H1 (cell line): Measurements from ENCODE around the gene SLC35F1. TPM values are rescaled to one million over a fixed set of nuclear protein-coding genes. Genes with fewer than 3 reads are reported as not detected.

Source experiments
- BACH1 ChIP-seq: IDR thresholded peaks from 2 replicates; pipeline ENCODE4 v1.6.1; 2012; ENCODE audit warnings: low read length, improper control_type of control experiment
- CHD7 ChIP-seq: fragments of 300-600 bp; sonication (generic); IDR thresholded peaks from 2 replicates; pipeline ENCODE4 v1.7.1; 2012; ENCODE audit warnings: low read length, moderate library complexity, mild to moderate bottlenecking, inconsistent platforms; ENCODE audit not compliant: insufficient replicate concordance
- EZH2 ChIP-seq: fragments of 200-600 bp; sonication (generic); IDR thresholded peaks from 2 replicates; pipeline ENCODE4 v1.7.1; 2012; ENCODE audit warnings: low read depth, mild to moderate bottlenecking, moderate library complexity, low read length, inconsistent platforms; ENCODE audit not compliant: severe bottlenecking
- GTF2F1 ChIP-seq: IDR thresholded peaks from 2 replicates; pipeline ENCODE4 v1.6.1; 2012; ENCODE audit warnings: low read depth, low read length, improper control_type of control experiment, borderline replicate concordance
- HDAC6 ChIP-seq: IDR thresholded peaks from one replicate; pipeline ENCODE4 v1.7.1; 2012; ENCODE audit warnings: low read depth, mild to moderate bottlenecking, inconsistent platforms, low read length, moderate library complexity
- NANOG ChIP-seq: IDR thresholded peaks from 2 replicates; pipeline ENCODE4 v1.6.1; 2011; ENCODE audit warnings: low read length, low read depth, mild to moderate bottlenecking, inconsistent platforms; ENCODE audit not compliant: insufficient read depth, poor library complexity, severe bottlenecking
- NRF1 ChIP-seq: IDR thresholded peaks from 2 replicates; pipeline ENCODE4 v1.6.1; 2011; ENCODE audit warnings: mild to moderate bottlenecking, low read depth, low read length, improper control_type of control experiment
- SAP30 ChIP-seq: fragments of 300-600 bp; sonication (generic); IDR thresholded peaks from 2 replicates; pipeline ENCODE4 v1.7.1; 2012; ENCODE audit warnings: low read length, moderate library complexity, mild to moderate bottlenecking, inconsistent platforms; ENCODE audit not compliant: insufficient read depth, insufficient replicate concordance
- SRF ChIP-seq: IDR thresholded peaks from 2 replicates; pipeline ENCODE4 v1.6.1; 2011; ENCODE audit warnings: mild to moderate bottlenecking, low read depth, low read length, moderate library complexity
- TEAD4 ChIP-seq: IDR thresholded peaks from 2 replicates; pipeline ENCODE4 v1.6.1; 2012; ENCODE audit warnings: low read depth, low read length, inconsistent platforms, mixed read lengths
- polyA plus RNA-seq, 7 experiments: library from polyadenylated mRNA; depleted of rRNA in 3 of 7; stranded (reverse) in 5 of 7; unstranded in 2 of 7; fragments of >200 nt in 5 of 7; fragments of 200-250 nt in 2 of 7; gene quantifications; 1 replicate in 5 of 7; 2 replicates in 1 of 7; 4 replicates in 1 of 7; pipeline versions ENCODE4 v1.2.1 to v1.2.3, GENCODE V29; 2011 to 2013; ENCODE audit warnings: missing spikeins in 2 of 7, mixed read lengths in 2 of 7
- total RNA-seq: library from RNA; stranded (reverse); fragmentation: NEBNext Ultra II Directional; extraction: Animal tissue kit (Norgen Biotek cat#: 25700); gene quantifications from 2 replicates; pipeline ENCODE4 v1.2.1, GENCODE V29; 2021
- TF ChIP-seq, protein P1 (sequence below): IDR thresholded peaks from 2 replicates; pipeline ENCODE4 v1.6.1; 2012; ENCODE audit warnings: inconsistent platforms

SLC35F1 gene
- total and polyA plus RNA-seq, 2 of the 8 experiments (the other 6 are each of a cell fraction or from before 2014, with no cell fraction given) = 7.0 to 10.0 TPM

DNA sequence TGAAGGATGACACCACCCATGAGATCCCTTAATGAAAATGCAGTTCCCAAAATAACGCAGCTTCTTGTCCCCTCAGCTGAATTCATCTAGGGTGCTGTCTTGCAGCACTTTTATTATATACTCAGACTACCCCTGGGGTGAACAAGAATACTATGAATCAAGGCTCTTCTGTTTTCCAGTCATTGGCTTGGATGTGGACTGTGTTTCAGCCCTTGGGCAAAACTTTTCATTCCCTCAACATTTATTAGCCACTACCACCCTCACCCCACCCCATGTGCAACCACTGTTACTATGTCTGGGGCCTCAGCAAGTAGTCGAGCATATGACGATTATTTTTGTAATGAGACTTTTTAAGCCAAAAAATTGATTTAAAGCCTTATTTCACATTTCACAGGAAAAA lies 321.8 kb downstream of the SLC35F1 start (continued):
- TF ChIP-seq CHD7 (no peak), HDAC6 (no peak), SRF (no peak), SAP30 (no peak), NANOG (no peak), BACH1 (no peak), TEAD4 (no peak), EZH2 (no peak), GTF2F1 (no peak), NRF1 (no peak)
- TF ChIP-seq, protein P1, sequence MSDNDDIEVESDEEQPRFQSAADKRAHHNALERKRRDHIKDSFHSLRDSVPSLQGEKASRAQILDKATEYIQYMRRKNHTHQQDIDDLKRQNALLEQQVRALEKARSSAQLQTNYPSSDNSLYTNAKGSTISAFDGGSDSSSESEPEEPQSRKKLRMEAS = no peak
